ENCODE data around the gene CDKN1B. TPM values are rescaled to one million over a fixed set of nuclear protein-coding genes. Genes with fewer than 3 reads are reported as not detected.

The CDKN1B gene
- total RNA-seq, 4 donors from 2014 or later: 48.7 to 97.4 (median 70.6) TPM

GRCh38 chr12:12722435-12723148 lies 5.4 kb downstream of the CDKN1B start:
- Histone ChIP-seq H3K27ac (replicated peaks in 1 of 4) (peak overlapping the region; percentile 98 to 100 (median 99)), H3K4me1 (peaks cover 40 to 57% (median 55%) of the 10 kb centered on the region in 4 donors), H3K27me3 (no peaks in the 10 kb centered on the region), H3K36me3 (peaks cover 0 to 31% (median 15%) of the 10 kb centered on the region in 4 donors), H3K4me3 (peak overlapping the region; percentile 69 to 76 (median 72)), H3K9me3 (no peaks in the 10 kb centered on the region)
- intact Hi-C loops (cut with DNase I): no loop called here
- TF ChIP-seq CTCF (IDR thresholded peaks at IDR 0.05): no peak
- TF ChIP-seq EP300 (IDR thresholded peaks at IDR 0.05): no peak
- TF ChIP-seq POLR2A (IDR thresholded peaks at IDR 0.05; ENCODE audit: low read depth): no peak
- TF ChIP-seq POLR2AphosphoS5 (IDR thresholded peaks at IDR 0.05): no peak
- DNase-seq (ENCODE audit: extremely low spot score): no peak
- WGBS: 8% methylated on average over 3 of the region's 3 CpGs

- Histone ChIP-seq H3K4me1 (peaks cover 40 to 57% (median 55%) of the 10 kb centered on the region in 4 donors), H3K9me3 (no peaks in the 10 kb centered on the region), H3K27ac (replicated peaks in 1 of 4) (peak overlapping the region; percentile 98 to 100 (median 99)), H3K4me3 (peak overlapping the region; percentile 69 to 76 (median 72)), H3K36me3 (peaks cover 0 to 31% (median 15%) of the 10 kb centered on the region in 4 donors), H3K27me3 (no peaks in the 10 kb centered on the region)
- intact Hi-C loops (cut with DNase I): no loop called here
- 14% methylated on average over 11 of the region's 11 CpGs for WGBS
- DNase-seq (ENCODE audit: extremely low spot score): no peak
- no peak for TF ChIP-seq POLR2A (IDR thresholded peaks at IDR 0.05; ENCODE audit: low read depth)
- no peak for TF ChIP-seq POLR2AphosphoS5 (IDR thresholded peaks at IDR 0.05)
- TF ChIP-seq CTCF (IDR thresholded peaks at IDR 0.05): no peak
- no peak for TF ChIP-seq EP300 (IDR thresholded peaks at IDR 0.05)
Observed at GRCh38 chr12:12723149-12723680, 6.0 kb downstream of the CDKN1B start.

GRCh38 chr12:12723681-12724420 lies 6.7 kb downstream of the CDKN1B start:
- intact Hi-C loops (cut with DNase I): no loop called here
- Histone ChIP-seq H3K36me3 (peaks cover 0 to 30% (median 15%) of the 10 kb centered on the region in 4 donors), H3K4me1 (peaks cover 40 to 57% (median 54%) of the 10 kb centered on the region in 4 donors), H3K27ac (replicated peaks in 1 of 4) (peak overlapping the region; percentile 98 to 100 (median 99)), H3K9me3 (no peaks in the 10 kb centered on the region), H3K4me3 (peak overlapping the region; percentile 69 to 76 (median 72)), H3K27me3 (no peaks in the 10 kb centered on the region)
- DNase-seq (ENCODE audit: extremely low spot score): peak; percentile 91
- peak; percentile 39 to 45 for TF ChIP-seq POLR2AphosphoS5 (IDR thresholded peaks at IDR 0.05)
- TF ChIP-seq EP300 (IDR thresholded peaks at IDR 0.05): no peak
- no peak for TF ChIP-seq POLR2A (IDR thresholded peaks at IDR 0.05; ENCODE audit: low read depth)
- no peak for TF ChIP-seq CTCF (IDR thresholded peaks at IDR 0.05)
- WGBS: 1% methylated on average over 14 of the region's 89 CpGs

- WGBS: 0% methylated on average over 3 of the region's 46 CpGs
- Histone ChIP-seq H3K9me3 (no peaks in the 10 kb centered on the region), H3K27me3 (no peaks in the 10 kb centered on the region), H3K4me3 (peak overlapping the region; percentile 69 to 76 (median 72)), H3K36me3 (peaks cover 0 to 27% (median 12%) of the 10 kb centered on the region in 4 donors), H3K27ac (replicated peaks in 1 of 4) (peak overlapping the region; percentile 98 to 100 (median 99)), H3K4me1 (peaks cover 35 to 51% (median 47%) of the 10 kb centered on the region in 4 donors)
- DNase-seq (ENCODE audit: extremely low spot score): no peak
- intact Hi-C loops (cut with DNase I): loop anchor here (5.0 kb wide), 1 partner anchor 63 kb away; the partner anchor contains the start of gene APOLD1
- TF ChIP-seq EP300 (IDR thresholded peaks at IDR 0.05) (no peak), CTCF (IDR thresholded peaks at IDR 0.05) (no peak), POLR2A (IDR thresholded peaks at IDR 0.05; ENCODE audit: low read depth) (no peak), POLR2AphosphoS5 (IDR thresholded peaks at IDR 0.05) (no peak)
Observed at GRCh38 chr12:12724421-12725085, 7.4 kb downstream of the CDKN1B start.
